ENCODE measurements around the gene YKT6.

The YKT6 gene

DNA sequence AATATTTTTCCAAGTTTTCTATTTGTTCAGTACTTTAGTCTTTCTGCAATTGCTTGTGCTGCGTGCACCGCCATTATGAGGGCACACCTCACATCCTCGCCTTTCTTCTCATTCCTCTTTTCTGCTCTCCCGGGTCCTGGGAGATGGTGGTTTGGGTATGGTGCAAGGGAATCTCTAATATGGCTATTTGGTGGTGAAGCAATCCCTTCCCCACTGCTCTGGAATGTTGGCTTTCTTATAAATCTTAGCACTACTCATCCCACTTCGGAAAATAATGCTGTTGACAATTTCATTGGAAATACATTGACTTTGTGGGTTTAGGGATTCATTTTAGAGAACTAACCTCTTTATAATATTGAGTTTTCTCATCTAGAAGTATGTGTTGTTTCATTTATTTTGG is 9.6 kb upstream of the YKT6 start:
- no peak overlapping the region for H3K4me2 ChIP-seq (ENCODE audit: low read length)
- peaks cover 30% of the 10 kb centered on the region for H3K4me1 ChIP-seq
- H3K9ac ChIP-seq, result no peak overlapping the region
- no peak overlapping the region for H3K4me3 ChIP-seq (ENCODE audit: low read depth, low read length)
- no peaks in the 10 kb centered on the region for H3K79me2 ChIP-seq
- H3K27ac ChIP-seq, result no peak overlapping the region
- H3K27me3 ChIP-seq (ENCODE audit: control insufficient read depth, insufficient read depth, low read length), result no peaks in the 10 kb centered on the region
- TF ChIP-seq, protein P1, sequence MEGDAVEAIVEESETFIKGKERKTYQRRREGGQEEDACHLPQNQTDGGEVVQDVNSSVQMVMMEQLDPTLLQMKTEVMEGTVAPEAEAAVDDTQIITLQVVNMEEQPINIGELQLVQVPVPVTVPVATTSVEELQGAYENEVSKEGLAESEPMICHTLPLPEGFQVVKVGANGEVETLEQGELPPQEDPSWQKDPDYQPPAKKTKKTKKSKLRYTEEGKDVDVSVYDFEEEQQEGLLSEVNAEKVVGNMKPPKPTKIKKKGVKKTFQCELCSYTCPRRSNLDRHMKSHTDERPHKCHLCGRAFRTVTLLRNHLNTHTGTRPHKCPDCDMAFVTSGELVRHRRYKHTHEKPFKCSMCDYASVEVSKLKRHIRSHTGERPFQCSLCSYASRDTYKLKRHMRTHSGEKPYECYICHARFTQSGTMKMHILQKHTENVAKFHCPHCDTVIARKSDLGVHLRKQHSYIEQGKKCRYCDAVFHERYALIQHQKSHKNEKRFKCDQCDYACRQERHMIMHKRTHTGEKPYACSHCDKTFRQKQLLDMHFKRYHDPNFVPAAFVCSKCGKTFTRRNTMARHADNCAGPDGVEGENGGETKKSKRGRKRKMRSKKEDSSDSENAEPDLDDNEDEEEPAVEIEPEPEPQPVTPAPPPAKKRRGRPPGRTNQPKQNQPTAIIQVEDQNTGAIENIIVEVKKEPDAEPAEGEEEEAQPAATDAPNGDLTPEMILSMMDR (IDR thresholded peaks at IDR 0.05), result no peak
- H2AFZ ChIP-seq, result no peak overlapping the region
- H3K9me3 ChIP-seq (ENCODE audit: control insufficient read depth, low read length), result no peaks in the 10 kb centered on the region
- H3K36me3 ChIP-seq (ENCODE audit: control insufficient read depth, insufficient read depth, low read length), result no peaks in the 10 kb centered on the region

GRCh38 chr7:44193011-44193802 is 7.6 kb upstream of the YKT6 start:
- Histone ChIP-seq H3K36me3 (ENCODE audit: control insufficient read depth, insufficient read depth, low read length) (no peaks in the 10 kb centered on the region), H3K4me1 (peaks cover 23% of the 10 kb centered on the region), H3K27ac (no peak overlapping the region), H3K9me3 (ENCODE audit: control insufficient read depth, low read length) (no peaks in the 10 kb centered on the region), H2AFZ (no peak overlapping the region), H3K4me2 (ENCODE audit: low read length) (no peak overlapping the region), H3K9ac (no peak overlapping the region), H3K79me2 (no peaks in the 10 kb centered on the region), H3K27me3 (ENCODE audit: control insufficient read depth, insufficient read depth, low read length) (no peaks in the 10 kb centered on the region), H3K4me3 (ENCODE audit: low read depth, low read length) (no peak overlapping the region)
- TF ChIP-seq, protein P1 (IDR thresholded peaks at IDR 0.05), result no peak

GRCh38 chr7:44194069-44194468 is 6.7 kb upstream of the YKT6 start:
- H3K27ac ChIP-seq, result no peak overlapping the region
- no peak overlapping the region for H3K4me3 ChIP-seq (ENCODE audit: low read depth, low read length)
- no peaks in the 10 kb centered on the region for H3K36me3 ChIP-seq (ENCODE audit: control insufficient read depth, insufficient read depth, low read length)
- peaks cover 16% of the 10 kb centered on the region for H3K4me1 ChIP-seq
- H3K9ac ChIP-seq, result no peak overlapping the region
- H3K9me3 ChIP-seq (ENCODE audit: control insufficient read depth, low read length), result no peaks in the 10 kb centered on the region
- H3K4me2 ChIP-seq (ENCODE audit: low read length), result no peak overlapping the region
- H3K79me2 ChIP-seq, result no peaks in the 10 kb centered on the region
- TF ChIP-seq, protein P1 (IDR thresholded peaks at IDR 0.05), result no peak
- H3K27me3 ChIP-seq (ENCODE audit: control insufficient read depth, insufficient read depth, low read length), result no peaks in the 10 kb centered on the region
- no peak overlapping the region for H2AFZ ChIP-seq

DNA sequence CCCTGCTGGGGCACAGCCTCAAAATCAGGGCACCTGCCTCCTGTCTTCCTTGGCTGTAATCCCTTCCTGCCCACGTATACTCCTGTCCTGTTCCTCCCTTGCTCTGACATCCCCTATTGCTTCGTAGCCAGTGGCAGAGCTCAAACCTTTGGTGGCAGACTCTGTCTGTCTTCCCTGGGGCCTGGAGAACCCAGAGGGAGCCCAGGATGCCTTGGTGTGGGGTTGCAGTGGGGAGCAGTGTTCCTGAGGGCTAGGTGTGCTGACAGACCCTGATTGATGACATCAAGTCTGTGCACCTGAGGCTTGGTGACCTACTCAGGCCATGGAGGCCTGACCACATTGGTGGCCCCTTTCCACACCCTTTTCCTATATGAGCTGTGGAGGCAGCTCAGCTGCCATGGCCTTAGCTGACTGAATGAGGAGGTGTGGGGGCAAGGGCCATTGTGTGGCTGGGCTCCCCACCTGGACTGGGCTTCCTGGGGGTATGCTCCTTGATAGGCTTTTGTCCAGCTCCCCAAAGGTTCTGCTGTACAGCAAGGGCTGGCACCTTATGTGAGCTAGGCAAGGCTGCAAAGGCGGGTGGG is 6.1 kb upstream of the YKT6 start:
- TF ChIP-seq, protein P1 (IDR thresholded peaks at IDR 0.05), result no peak
- H3K4me3 ChIP-seq (ENCODE audit: low read depth, low read length), result no peak overlapping the region
- H3K79me2 ChIP-seq, result no peaks in the 10 kb centered on the region
- H2AFZ ChIP-seq, result no peak overlapping the region
- H3K9ac ChIP-seq, result no peak overlapping the region
- H3K27ac ChIP-seq, result no peak overlapping the region
- peaks cover 10% of the 10 kb centered on the region for H3K4me1 ChIP-seq
- H3K4me2 ChIP-seq (ENCODE audit: low read length), result no peak overlapping the region
- H3K9me3 ChIP-seq (ENCODE audit: control insufficient read depth, low read length), result no peaks in the 10 kb centered on the region
- H3K27me3 ChIP-seq (ENCODE audit: control insufficient read depth, insufficient read depth, low read length), result no peaks in the 10 kb centered on the region
- H3K36me3 ChIP-seq (ENCODE audit: control insufficient read depth, insufficient read depth, low read length), result no peaks in the 10 kb centered on the region
